ENCODE data around the gene KRT8. TPM values are rescaled to one million over a fixed set of nuclear protein-coding genes. Genes with fewer than 3 reads are reported as not detected.

KRT8 gene
- polyA plus RNA-seq, 1 donor from 2014 or later = 0.46 TPM

DNA sequence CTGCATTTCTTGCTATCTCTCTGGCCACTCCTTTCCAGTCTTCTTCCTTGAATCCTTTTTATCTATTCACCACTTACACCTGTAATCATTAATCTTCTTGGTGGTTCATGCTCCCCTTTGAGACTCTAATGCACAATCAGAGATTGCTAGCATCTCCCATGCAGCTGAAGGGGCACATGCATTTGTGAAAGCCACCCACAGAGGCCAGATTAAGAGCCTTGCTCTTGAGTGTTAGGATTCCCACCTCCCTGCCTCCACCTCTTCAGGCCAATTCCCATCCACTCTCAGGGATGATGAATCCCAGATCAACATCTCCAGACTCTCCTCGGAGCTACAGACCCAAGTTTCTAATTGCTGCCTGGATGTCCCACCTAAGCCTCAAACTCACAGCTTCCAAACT lies 24.7 kb upstream of the KRT8 start:
- no peaks in the 10 kb centered on the region for H3K27me3 ChIP-seq (ENCODE audit: insufficient read depth, low read depth, low read length)
- H3F3A ChIP-seq (ENCODE audit: insufficient read depth, low read length, poor library complexity, severe bottlenecking) = no peaks in the 10 kb centered on the region
- H3K9ac ChIP-seq (ENCODE audit: low read length) = no peak overlapping the region
- no peak overlapping the region for H3K4me3 ChIP-seq (ENCODE audit: low read length)
- no peaks in the 10 kb centered on the region for H3K36me3 ChIP-seq (ENCODE audit: insufficient read depth, low read length)
- no peaks in the 10 kb centered on the region for H3K9me2 ChIP-seq (ENCODE audit: insufficient read depth, low read length)
- TF ChIP-seq RAD21 (conservative IDR thresholded peaks at IDR 0.05) (no peak), POLR2AphosphoS5 (IDR thresholded peaks at IDR 0.05) (no peak), EP300 (conservative IDR thresholded peaks at IDR 0.05; ENCODE audit: poor library complexity, severe bottlenecking) (no peak), TAF1 (IDR thresholded peaks at IDR 0.05; ENCODE audit: low read depth) (no peak), MXI1 (conservative IDR thresholded peaks at IDR 0.05; ENCODE audit: poor library complexity, severe bottlenecking) (no peak), SMC3 (conservative IDR thresholded peaks at IDR 0.05; ENCODE audit: poor library complexity) (no peak), EZH2 (IDR thresholded peaks at IDR 0.05; ENCODE audit: borderline replicate concordance, insufficient read depth, low read length, poor library complexity, severe bottlenecking) (no peak)
- TF ChIP-seq, protein P1, sequence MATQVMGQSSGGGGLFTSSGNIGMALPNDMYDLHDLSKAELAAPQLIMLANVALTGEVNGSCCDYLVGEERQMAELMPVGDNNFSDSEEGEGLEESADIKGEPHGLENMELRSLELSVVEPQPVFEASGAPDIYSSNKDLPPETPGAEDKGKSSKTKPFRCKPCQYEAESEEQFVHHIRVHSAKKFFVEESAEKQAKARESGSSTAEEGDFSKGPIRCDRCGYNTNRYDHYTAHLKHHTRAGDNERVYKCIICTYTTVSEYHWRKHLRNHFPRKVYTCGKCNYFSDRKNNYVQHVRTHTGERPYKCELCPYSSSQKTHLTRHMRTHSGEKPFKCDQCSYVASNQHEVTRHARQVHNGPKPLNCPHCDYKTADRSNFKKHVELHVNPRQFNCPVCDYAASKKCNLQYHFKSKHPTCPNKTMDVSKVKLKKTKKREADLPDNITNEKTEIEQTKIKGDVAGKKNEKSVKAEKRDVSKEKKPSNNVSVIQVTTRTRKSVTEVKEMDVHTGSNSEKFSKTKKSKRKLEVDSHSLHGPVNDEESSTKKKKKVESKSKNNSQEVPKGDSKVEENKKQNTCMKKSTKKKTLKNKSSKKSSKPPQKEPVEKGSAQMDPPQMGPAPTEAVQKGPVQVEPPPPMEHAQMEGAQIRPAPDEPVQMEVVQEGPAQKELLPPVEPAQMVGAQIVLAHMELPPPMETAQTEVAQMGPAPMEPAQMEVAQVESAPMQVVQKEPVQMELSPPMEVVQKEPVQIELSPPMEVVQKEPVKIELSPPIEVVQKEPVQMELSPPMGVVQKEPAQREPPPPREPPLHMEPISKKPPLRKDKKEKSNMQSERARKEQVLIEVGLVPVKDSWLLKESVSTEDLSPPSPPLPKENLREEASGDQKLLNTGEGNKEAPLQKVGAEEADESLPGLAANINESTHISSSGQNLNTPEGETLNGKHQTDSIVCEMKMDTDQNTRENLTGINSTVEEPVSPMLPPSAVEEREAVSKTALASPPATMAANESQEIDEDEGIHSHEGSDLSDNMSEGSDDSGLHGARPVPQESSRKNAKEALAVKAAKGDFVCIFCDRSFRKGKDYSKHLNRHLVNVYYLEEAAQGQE (IDR thresholded peaks at IDR 0.05; ENCODE audit: borderline replicate concordance) = no peak
- TF ChIP-seq, protein P2, sequence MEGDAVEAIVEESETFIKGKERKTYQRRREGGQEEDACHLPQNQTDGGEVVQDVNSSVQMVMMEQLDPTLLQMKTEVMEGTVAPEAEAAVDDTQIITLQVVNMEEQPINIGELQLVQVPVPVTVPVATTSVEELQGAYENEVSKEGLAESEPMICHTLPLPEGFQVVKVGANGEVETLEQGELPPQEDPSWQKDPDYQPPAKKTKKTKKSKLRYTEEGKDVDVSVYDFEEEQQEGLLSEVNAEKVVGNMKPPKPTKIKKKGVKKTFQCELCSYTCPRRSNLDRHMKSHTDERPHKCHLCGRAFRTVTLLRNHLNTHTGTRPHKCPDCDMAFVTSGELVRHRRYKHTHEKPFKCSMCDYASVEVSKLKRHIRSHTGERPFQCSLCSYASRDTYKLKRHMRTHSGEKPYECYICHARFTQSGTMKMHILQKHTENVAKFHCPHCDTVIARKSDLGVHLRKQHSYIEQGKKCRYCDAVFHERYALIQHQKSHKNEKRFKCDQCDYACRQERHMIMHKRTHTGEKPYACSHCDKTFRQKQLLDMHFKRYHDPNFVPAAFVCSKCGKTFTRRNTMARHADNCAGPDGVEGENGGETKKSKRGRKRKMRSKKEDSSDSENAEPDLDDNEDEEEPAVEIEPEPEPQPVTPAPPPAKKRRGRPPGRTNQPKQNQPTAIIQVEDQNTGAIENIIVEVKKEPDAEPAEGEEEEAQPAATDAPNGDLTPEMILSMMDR (IDR thresholded peaks at IDR 0.05; ENCODE audit: poor library complexity, severe bottlenecking) = no peak
- no peak overlapping the region for H3K4me2 ChIP-seq (ENCODE audit: low read length)
- H3K27ac ChIP-seq (ENCODE audit: low read length) = no peak overlapping the region
- H3K79me2 ChIP-seq (replicated peaks; ENCODE audit: insufficient read depth, low read length) = no peaks in the 10 kb centered on the region
- no peaks in the 10 kb centered on the region for H3K9me3 ChIP-seq (ENCODE audit: low read length)
- H2AFZ ChIP-seq (ENCODE audit: low read depth, low read length) = no peak overlapping the region
- no peaks in the 10 kb centered on the region for H4K20me1 ChIP-seq (ENCODE audit: insufficient read depth)

DNA sequence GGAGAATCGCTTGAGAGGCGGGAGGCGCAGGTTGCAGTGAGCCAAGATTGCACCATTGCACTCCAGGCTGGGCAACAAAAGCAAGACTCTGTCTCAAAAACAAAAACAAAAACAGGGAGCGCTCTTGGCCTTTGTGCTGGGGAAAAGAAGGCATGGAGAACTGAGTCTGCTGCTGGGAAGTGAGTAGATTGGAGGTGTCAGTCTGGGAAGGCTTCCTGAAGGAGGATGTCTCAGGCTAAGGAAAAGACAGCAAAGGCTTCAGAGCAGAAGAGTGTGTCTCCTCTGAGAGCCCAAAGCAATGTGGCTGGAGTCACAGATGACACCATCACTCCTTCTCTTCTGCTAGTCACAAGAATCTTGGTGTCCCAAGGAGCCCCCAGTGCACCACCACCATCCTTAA lies 23.1 kb upstream of the KRT8 start:
- Histone ChIP-seq H3K9ac (ENCODE audit: low read length) (no peak overlapping the region), H3K27me3 (ENCODE audit: insufficient read depth, low read depth, low read length) (no peaks in the 10 kb centered on the region)

More for the DNA sequence above, 23.1 kb upstream of the KRT8 start:
- no peaks in the 10 kb centered on the region for H3K79me2 ChIP-seq (replicated peaks; ENCODE audit: insufficient read depth, low read length)
- no peaks in the 10 kb centered on the region for H3K9me2 ChIP-seq (ENCODE audit: insufficient read depth, low read length)
- TF ChIP-seq, protein P1 (IDR thresholded peaks at IDR 0.05; ENCODE audit: borderline replicate concordance) = no peak
- TF ChIP-seq, protein P2 (IDR thresholded peaks at IDR 0.05; ENCODE audit: poor library complexity, severe bottlenecking) = no peak
- TF ChIP-seq RAD21 (conservative IDR thresholded peaks at IDR 0.05) (no peak), EZH2 (IDR thresholded peaks at IDR 0.05; ENCODE audit: borderline replicate concordance, insufficient read depth, low read length, poor library complexity, severe bottlenecking) (no peak), EP300 (conservative IDR thresholded peaks at IDR 0.05; ENCODE audit: poor library complexity, severe bottlenecking) (no peak)
- no peaks in the 10 kb centered on the region for H4K20me1 ChIP-seq (ENCODE audit: insufficient read depth)
- H3K4me2 ChIP-seq (ENCODE audit: low read length) = no peak overlapping the region
- no peaks in the 10 kb centered on the region for H3K9me3 ChIP-seq (ENCODE audit: low read length)
- H3K36me3 ChIP-seq (ENCODE audit: insufficient read depth, low read length) = no peaks in the 10 kb centered on the region
- no peak overlapping the region for H3K4me3 ChIP-seq (ENCODE audit: low read length)
- H3K27ac ChIP-seq (ENCODE audit: low read length) = no peak overlapping the region
- H2AFZ ChIP-seq (ENCODE audit: low read depth, low read length) = no peak overlapping the region
- H3F3A ChIP-seq (ENCODE audit: insufficient read depth, low read length, poor library complexity, severe bottlenecking) = no peaks in the 10 kb centered on the region
